Esophagus squamous epithelium (tissue), 4 donors: ENCODE measurements around the gene VAMP2.

Experiments
- POLR2A ChIP-seq, 4 donors: fragments of 450-650 bp; IDR thresholded peaks; one replicate each; pipeline ENCODE4 v1.6.1; 2017; ENCODE audit warnings: antibody characterized with exemption in 4 of 4, mild to moderate bottlenecking in 4 of 4, moderate library complexity in 3 of 4
- TF ChIP-seq, protein P1 (sequence below), 6 experiments: fragments of 450-650 bp in 4 of 6; fragments of 200-600 bp in 2 of 6; sonication (generic) in 2 of 6; IDR thresholded peaks; one replicate each; pipeline ENCODE4 v1.5.1; 2016 to 2019; ENCODE audit warnings: antibody characterized with exemption in 6 of 6, mild to moderate bottlenecking in 4 of 6, moderate library complexity in 4 of 6

DNA sequence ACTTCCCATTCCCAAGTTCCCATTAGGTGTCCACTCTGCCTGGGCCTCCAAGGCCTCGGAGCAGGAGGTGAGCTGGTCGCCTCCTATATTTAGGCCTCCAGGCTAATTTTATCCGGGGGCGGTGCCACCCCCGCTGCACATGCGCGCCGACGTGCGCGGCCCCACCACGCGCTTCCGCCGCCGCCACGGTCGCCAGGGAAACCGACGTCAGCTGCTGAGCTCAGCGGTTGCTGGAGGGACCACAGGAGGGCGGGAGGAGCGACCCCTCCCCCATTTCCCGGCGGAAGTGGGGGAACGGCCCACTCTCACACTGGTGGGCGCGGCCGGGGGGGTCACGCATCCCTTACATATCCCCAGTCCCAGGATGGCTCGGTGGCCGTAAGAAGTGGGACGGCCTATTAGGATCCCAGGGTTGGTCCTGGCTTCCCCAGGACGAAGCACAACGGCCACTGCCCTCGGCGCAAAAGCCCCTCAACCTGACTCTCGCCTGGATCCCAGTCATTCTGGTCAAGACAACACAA, 11.6 kb downstream of the VAMP2 start:
- TF ChIP-seq, protein P1, sequence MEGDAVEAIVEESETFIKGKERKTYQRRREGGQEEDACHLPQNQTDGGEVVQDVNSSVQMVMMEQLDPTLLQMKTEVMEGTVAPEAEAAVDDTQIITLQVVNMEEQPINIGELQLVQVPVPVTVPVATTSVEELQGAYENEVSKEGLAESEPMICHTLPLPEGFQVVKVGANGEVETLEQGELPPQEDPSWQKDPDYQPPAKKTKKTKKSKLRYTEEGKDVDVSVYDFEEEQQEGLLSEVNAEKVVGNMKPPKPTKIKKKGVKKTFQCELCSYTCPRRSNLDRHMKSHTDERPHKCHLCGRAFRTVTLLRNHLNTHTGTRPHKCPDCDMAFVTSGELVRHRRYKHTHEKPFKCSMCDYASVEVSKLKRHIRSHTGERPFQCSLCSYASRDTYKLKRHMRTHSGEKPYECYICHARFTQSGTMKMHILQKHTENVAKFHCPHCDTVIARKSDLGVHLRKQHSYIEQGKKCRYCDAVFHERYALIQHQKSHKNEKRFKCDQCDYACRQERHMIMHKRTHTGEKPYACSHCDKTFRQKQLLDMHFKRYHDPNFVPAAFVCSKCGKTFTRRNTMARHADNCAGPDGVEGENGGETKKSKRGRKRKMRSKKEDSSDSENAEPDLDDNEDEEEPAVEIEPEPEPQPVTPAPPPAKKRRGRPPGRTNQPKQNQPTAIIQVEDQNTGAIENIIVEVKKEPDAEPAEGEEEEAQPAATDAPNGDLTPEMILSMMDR (IDR thresholded peaks at IDR 0.05) = peak in 1 of 6 experiments; percentile 27
- TF ChIP-seq POLR2A (IDR thresholded peaks at IDR 0.05) = peak in 2 of 4 donors; percentile 27 to 70
